Fibroblast of villous mesenchyme (primary cell): ENCODE measurements around the gene SPEN. TPM values are rescaled to one million over a fixed set of nuclear protein-coding genes. Genes with fewer than 3 reads are reported as not detected.
"Not testable (repeated sequence)": the region's sequence is repeated elsewhere in the genome, so short reads cannot be mapped to it uniquely, and the experiment has no call there.

ENCODE experiments used
- DNase-seq: peaks from one replicate; pipeline ENCODE4 v3.0.0-alpha.2; 2010; ENCODE audit warnings: low read depth
- H3K4me3 ChIP-seq: 2 replicates; pipeline ENCODE4 v1.5.1; 2011; ENCODE audit warnings: low read depth, mild to moderate bottlenecking, low read length
- CTCF ChIP-seq: IDR thresholded peaks from 2 replicates; pipeline ENCODE4 v1.5.1; 2012; ENCODE audit warnings: low read depth, mild to moderate bottlenecking, low read length; ENCODE audit not compliant: insufficient read depth
- total RNA-seq: library from RNA; depleted of rRNA; stranded (reverse); fragments of >200 nt; gene quantifications from 2 replicates; pipeline ENCODE4 v1.2.3, GENCODE V29; 2012

The SPEN gene
- total RNA-seq, 1 donor, result 30.2 TPM

- no peak for DNase-seq
- H3K4me3 ChIP-seq, result no peak overlapping the region
- no peak for TF ChIP-seq CTCF
Measured at GRCh38 chr1:15804060-15804459, 43.4 kb upstream of the SPEN start.

- TF ChIP-seq CTCF, result no peak
- H3K4me3 ChIP-seq, result no peak overlapping the region
- no peak for DNase-seq
Measured at GRCh38 chr1:15807121-15807520, 40.4 kb upstream of the SPEN start.

GRCh38 chr1:15807549-15807948 is 40.0 kb upstream of the SPEN start, which contains the start of gene UQCRHL:
TSS of gene UQCRHL (minus strand) at chr1:15807649. CDS start at chr1:15807649, 0 bp downstream.
- DNase-seq, H3K4me3 ChIP-seq: not testable (repeated sequence)

GRCh38 chr1:15808955-15809354 is 38.6 kb upstream of the SPEN start:
- DNase-seq, result no peak
- no peak overlapping the region for H3K4me3 ChIP-seq
- no peak for TF ChIP-seq CTCF

GRCh38 chr1:15810073-15810472 is 37.4 kb upstream of the SPEN start:
- H3K4me3 ChIP-seq, result no peak overlapping the region
- TF ChIP-seq CTCF, result no peak
- no peak for DNase-seq

- no peak overlapping the region for H3K4me3 ChIP-seq
- no peak for TF ChIP-seq CTCF
- no peak for DNase-seq
Measured at GRCh38 chr1:15816674-15817073, 30.8 kb upstream of the SPEN start.

GRCh38 chr1:15820478-15820877 is 27.0 kb upstream of the SPEN start:
- no peak for DNase-seq
- no peak for TF ChIP-seq CTCF
- H3K4me3 ChIP-seq, result no peak overlapping the region

- H3K4me3 ChIP-seq, result no peak overlapping the region
- DNase-seq, result peak; percentile 33
- TF ChIP-seq CTCF, result no peak
Measured at GRCh38 chr1:15825800-15826199, 21.7 kb upstream of the SPEN start.
